Right cardiac atrium (tissue), 5 donors: ENCODE results near the gene WDR18. TPM values are rescaled to one million over a fixed set of nuclear protein-coding genes. Genes with fewer than 3 reads are reported as not detected.
A peak's percentile ranks its signal among the peaks of the same experiment; 100 is the strongest.

Experiments
- ATAC-seq, 2 donors: fragments of 200-7000 bp; cut with Tn5 transposase; one replicate each; pipeline versions ENCODE4 v1.8.0 to v1.9.1; 2020; ENCODE audit warnings: moderate library complexity in 2 of 2, mild to moderate bottlenecking in 1 of 2
- DNase-seq, 3 donors: peaks; one replicate each; pipeline ENCODE4 v3.0.0-alpha.2; 2020
- H3K27ac ChIP-seq: one replicate; pipeline ENCODE4 v1.5.1; 2013; ENCODE audit warnings: mild to moderate bottlenecking, low read length, control low read depth, moderate library complexity
- H3K27me3 ChIP-seq: one replicate; pipeline ENCODE4 v1.6.1; 2013; ENCODE audit not compliant: control insufficient read depth, insufficient read depth
- H3K4me1 ChIP-seq: one replicate; pipeline ENCODE4 v1.6.1; 2013; ENCODE audit warnings: low read length; ENCODE audit not compliant: control insufficient read depth, insufficient read depth
- H3K4me3 ChIP-seq: one replicate; pipeline ENCODE4 v1.5.1; 2013; ENCODE audit warnings: low read length, control low read depth
- H3K9me3 ChIP-seq: one replicate; pipeline ENCODE4 v1.6.1; 2013; ENCODE audit warnings: low read length; ENCODE audit not compliant: control insufficient read depth
- WGBS: extraction: QIAGEN DNeasy Blood & Tissue Kit; methylation state at CpG from one replicate; pipeline ENCODE4 v1.1.7; 2013; 5-methylcytosine and 5-hydroxymethylcytosine counted together
- intact Hi-C, 4 donors: fragments of 100-400 bp; cut with DNase I; formaldehyde crosslinking; loops; one replicate each; pipeline versions ENCODE4 v1.11.0 to v1.14.0; 2022 to 2023
- polyA plus RNA-seq: library from polyadenylated mRNA; stranded (reverse); fragments of 200-250 nt; gene quantifications from one replicate; pipeline ENCODE4 v1.2.3, GENCODE V29; 2013
- total RNA-seq, 4 donors: library from RNA; stranded (reverse); fragmentation: NEBNext Ultra II Directional; extraction: Animal tissue kit (Norgen Biotek cat#: 25700); gene quantifications; one replicate each; pipeline ENCODE4 v1.2.1, GENCODE V29; 2021
- donor health status: healthy with polysubstance abuse.
- donor health status: DM: no; HTN: yes; CAD: no.
- donor health status: DM: no; HTN: no; CAD: no.
- donor health status: DM: no; HTN: yes; CAD: no; lungs with severe emphysema.
- donor health status: DM: yes; HTN: yes; CAD: no.

WDR18 gene
- total and polyA plus RNA-seq, 5 donors: 12.2 to 24.0 (median 18.2) TPM

DNA sequence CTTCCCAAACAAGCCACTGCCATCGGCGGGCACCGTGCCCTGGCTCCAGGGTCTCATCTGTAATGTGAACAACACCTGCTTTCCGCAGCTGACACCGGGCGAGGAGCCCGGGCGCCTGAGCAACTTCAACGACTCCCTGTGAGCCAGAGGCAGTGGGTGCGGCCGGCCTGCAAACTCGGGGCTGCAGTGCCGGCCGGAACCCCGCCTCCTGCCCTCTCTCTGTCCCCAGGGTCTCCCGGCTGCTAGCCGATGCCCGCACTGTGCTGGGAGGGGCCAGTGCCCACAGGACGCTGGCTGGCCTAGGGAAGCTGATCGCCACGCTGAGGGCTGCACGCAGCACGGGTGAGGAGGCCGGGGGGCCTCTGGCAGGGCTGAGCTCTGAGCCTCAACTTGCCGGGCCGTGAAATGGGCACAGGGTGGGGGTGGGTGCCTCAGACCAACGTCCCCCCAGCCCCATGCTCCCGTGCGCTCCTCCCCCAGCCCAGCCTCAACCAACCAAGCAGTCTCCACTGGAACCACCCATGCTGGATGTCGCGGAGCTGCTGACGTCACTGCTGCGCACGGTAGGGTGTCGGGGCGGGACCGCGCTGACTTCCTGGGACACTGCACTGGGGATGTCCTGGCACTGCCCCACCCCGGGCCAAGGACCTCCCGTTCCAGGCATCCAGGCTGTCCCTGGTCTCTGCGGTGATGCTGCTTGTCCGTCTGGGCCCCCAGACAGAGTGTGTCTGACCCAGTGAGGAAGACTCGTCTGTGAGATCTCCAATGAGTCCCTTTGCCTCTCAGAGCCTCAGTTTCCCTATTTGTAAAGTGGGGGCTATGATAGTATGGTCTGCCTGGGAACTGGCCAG lies 57.9 kb downstream of the WDR18 start:
- H3K4me3 ChIP-seq: no peak overlapping the region
- H3K9me3 ChIP-seq: no peaks in the 10 kb centered on the region
- no peak overlapping the region for H3K27ac ChIP-seq
- DNase-seq (peak in 2 of 3 donors; percentile 71 to 78), ATAC-seq (no peak)
- WGBS: 64% methylated on average over 43 of the region's 43 CpGs
- H3K4me1 ChIP-seq: no peaks in the 10 kb centered on the region
- intact Hi-C loops: loop anchor here in 1 of 4 donors (10.0 kb wide), 1 partner anchor 53 kb away; the partner anchor contains the start of gene POLR2E
- no peaks in the 10 kb centered on the region for H3K27me3 ChIP-seq

DNA sequence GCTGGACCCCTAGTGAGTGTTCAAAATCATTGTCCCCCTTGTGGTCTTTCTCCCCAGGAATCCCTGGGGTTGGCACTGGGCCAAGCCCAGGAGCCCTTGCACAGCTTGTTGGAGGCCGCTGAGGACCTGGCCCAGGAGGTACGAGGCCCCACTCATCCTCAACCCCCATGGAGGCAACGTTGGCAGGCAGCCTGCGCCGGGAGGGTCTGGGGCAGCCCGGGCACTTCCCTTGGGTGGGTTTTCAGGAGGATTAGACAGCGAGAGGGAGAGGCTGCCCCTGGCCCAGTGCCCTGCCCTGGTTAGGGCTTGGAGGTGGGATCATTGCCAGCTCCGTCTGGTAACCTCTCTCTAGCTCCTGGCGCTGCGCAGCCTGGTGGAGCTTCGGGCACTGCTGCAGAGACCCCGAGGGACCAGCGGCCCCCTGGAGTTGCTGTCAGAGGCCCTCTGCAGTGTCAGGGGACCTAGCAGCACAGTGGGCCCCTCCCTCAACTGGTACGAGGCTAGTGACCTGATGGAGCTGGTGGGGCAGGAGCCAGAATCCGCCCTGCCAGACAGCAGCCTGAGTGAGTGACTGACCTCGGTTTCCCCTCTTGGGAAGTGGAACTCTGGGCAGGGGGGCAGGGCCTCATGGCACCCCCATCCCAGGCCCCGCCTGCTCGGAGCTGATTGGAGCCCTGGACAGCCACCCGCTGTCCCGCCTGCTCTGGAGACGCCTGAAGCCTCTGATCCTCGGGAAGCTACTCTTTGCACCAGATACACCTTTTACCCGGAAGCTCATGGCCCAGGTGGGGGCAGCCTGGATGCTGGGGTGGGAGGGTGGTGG lies 58.8 kb downstream of the WDR18 start:
- Histone ChIP-seq H3K27me3 (no peaks in the 10 kb centered on the region), H3K27ac (no peak overlapping the region), H3K4me1 (no peaks in the 10 kb centered on the region), H3K4me3 (no peak overlapping the region), H3K9me3 (no peaks in the 10 kb centered on the region)
- intact Hi-C loops: loop anchor here in 1 of 4 donors (10.0 kb wide), 1 partner anchor 52 kb away; the partner anchor contains the start of gene POLR2E
- DNase-seq (peak in 2 of 3 donors; percentile 61 to 69), ATAC-seq (no peak)
- WGBS: 56% methylated on average over 23 of the region's 23 CpGs

Other genes with a start within 250 kb of the WDR18 start
- gene MISP, start 233.2 kb upstream of the WDR18 start, total RNA-seq: under 1 TPM in 1 of 4 donors, not detected in 3; 0.22 TPM
- 0.02 TPM for gene MISP, start 233.2 kb upstream of the WDR18 start, polyA plus RNA-seq
- gene PTBP1, start 186.9 kb upstream of the WDR18 start, total RNA-seq: 100 to 1,000 TPM in 1 of 4 donors, 10 to 100 TPM in 3; 67.5 to 119 (median 82.3) TPM
- 42.9 TPM for gene PTBP1, start 186.9 kb upstream of the WDR18 start, polyA plus RNA-seq
- not detected for gene PLPPR3, start 162.4 kb upstream of the WDR18 start, total RNA-seq
- 0.05 TPM for gene PLPPR3, start 162.4 kb upstream of the WDR18 start, polyA plus RNA-seq
- not detected for gene AZU1, start 156.5 kb upstream of the WDR18 start, total RNA-seq
- gene AZU1, start 156.5 kb upstream of the WDR18 start, polyA plus RNA-seq: 0.11 TPM
- gene PRTN3, start 143.3 kb upstream of the WDR18 start, total RNA-seq: not detected
- not detected for gene PRTN3, start 143.3 kb upstream of the WDR18 start, polyA plus RNA-seq
- 1 to 10 TPM in 3 of 4 donors, under 1 TPM in 1; 0.85 to 2.6 (median 1.9) TPM for gene ELANE, start 132.0 kb upstream of the WDR18 start, total RNA-seq
- 3.4 TPM for gene ELANE, start 132.0 kb upstream of the WDR18 start, polyA plus RNA-seq
- 100 to 1,000 TPM; 221 to 590 (median 310) TPM for gene CFD, start 124.7 kb upstream of the WDR18 start, total RNA-seq
- 869 TPM for gene CFD, start 124.7 kb upstream of the WDR18 start, polyA plus RNA-seq
- 10 to 100 TPM; 23.9 to 28.4 (median 25.4) TPM for gene MED16, start 91.2 kb upstream of the WDR18 start, total RNA-seq
- gene MED16, start 91.2 kb upstream of the WDR18 start, polyA plus RNA-seq: 21.3 TPM
- not detected for gene RNU6-9, start 90.9 kb upstream of the WDR18 start, total RNA-seq
- gene RNU6-9, start 90.9 kb upstream of the WDR18 start, polyA plus RNA-seq: not detected
- gene R3HDM4, start 71.1 kb upstream of the WDR18 start, total RNA-seq: 10 to 100 TPM; 18.6 to 31.2 (median 21.2) TPM
- gene R3HDM4, start 71.1 kb upstream of the WDR18 start, polyA plus RNA-seq: 25.8 TPM
- gene KISS1R, start 67.0 kb upstream of the WDR18 start, total RNA-seq: not detected
- gene KISS1R, start 67.0 kb upstream of the WDR18 start, polyA plus RNA-seq: not detected
- gene ARID3A, start 58.3 kb upstream of the WDR18 start, total RNA-seq: 1 to 10 TPM; 4.2 to 6.2 (median 5.6) TPM
- gene ARID3A, start 58.3 kb upstream of the WDR18 start, polyA plus RNA-seq: 3.3 TPM
- under 1 TPM in 1 of 4 donors, not detected in 3; 0.06 TPM for gene GRIN3B, start 16.1 kb downstream of the WDR18 start, total RNA-seq
- gene GRIN3B, start 16.1 kb downstream of the WDR18 start, polyA plus RNA-seq: not detected
- 100 to 1,000 TPM; 127 to 161 (median 143) TPM for gene TMEM259, start 36.8 kb downstream of the WDR18 start, total RNA-seq
- gene TMEM259, start 36.8 kb downstream of the WDR18 start, polyA plus RNA-seq: 164 TPM
- not detected for gene RNU6-2, start 37.2 kb downstream of the WDR18 start, total RNA-seq
- gene RNU6-2, start 37.2 kb downstream of the WDR18 start, polyA plus RNA-seq: not detected
- gene CNN2, start 42.3 kb downstream of the WDR18 start, total RNA-seq: 10 to 100 TPM; 57.4 to 75.9 (median 63.8) TPM
- gene CNN2, start 42.3 kb downstream of the WDR18 start, polyA plus RNA-seq: 52.1 TPM
- 10 to 100 TPM in 1 of 4 donors, 1 to 10 TPM in 3; 7.3 to 10.4 (median 8.7) TPM for gene ABCA7, start 55.8 kb downstream of the WDR18 start, total RNA-seq
- gene ABCA7, start 55.8 kb downstream of the WDR18 start, polyA plus RNA-seq: 9.1 TPM
- 10 to 100 TPM in 1 of 4 donors, 1 to 10 TPM in 3; 7.7 to 10.4 (median 9.2) TPM for gene ARHGAP45, start 82.8 kb downstream of the WDR18 start, total RNA-seq
- gene ARHGAP45, start 82.8 kb downstream of the WDR18 start, polyA plus RNA-seq: 5.9 TPM
- 100 to 1,000 TPM; 110 to 145 (median 131) TPM for gene POLR2E, start 111.0 kb downstream of the WDR18 start, total RNA-seq
- 179 TPM for gene POLR2E, start 111.0 kb downstream of the WDR18 start, polyA plus RNA-seq
- 100 to 1,000 TPM; 300 to 374 (median 359) TPM for gene GPX4, start 119.6 kb downstream of the WDR18 start, total RNA-seq
- gene GPX4, start 119.6 kb downstream of the WDR18 start, polyA plus RNA-seq: 713 TPM
- gene SBNO2, start 189.9 kb downstream of the WDR18 start, total RNA-seq: 10 to 100 TPM; 18.0 to 44.5 (median 20.5) TPM
- 13.4 TPM for gene SBNO2, start 189.9 kb downstream of the WDR18 start, polyA plus RNA-seq
- 10 to 100 TPM; 56.9 to 62.0 (median 57.7) TPM for gene STK11, start 221.4 kb downstream of the WDR18 start, total RNA-seq
- 64.5 TPM for gene STK11, start 221.4 kb downstream of the WDR18 start, polyA plus RNA-seq